SK-N-SH (cell line): Measurements from ENCODE around the gene DGKH. TPM values are rescaled to one million over a fixed set of nuclear protein-coding genes. Genes with fewer than 3 reads are reported as not detected.

Source experiments
- CTCF ChIA-PET: fragments of 300-600, 350-600 bp; formaldehyde crosslinking; extraction: SDS; loops from one replicate; lab custom pipeline; 2021; lab: Yijun Ruan, JAX
- POLR2A ChIA-PET: fragments of 350-600 bp; sonication (Branson Sonifier 250); formaldehyde crosslinking; extraction: SDS; loops from one replicate; lab custom pipeline; 2020; ENCODE audit warnings: antibody characterized with exemption, inconsistent platforms; lab: Yijun Ruan, JAX
- DNase-seq: peaks from one replicate; pipeline ENCODE4 v3.0.0; 2012
- H2AFZ ChIP-seq: fragments of 200-600 bp; sonication (generic); 2 replicates; pipeline ENCODE4 v1.8.1; 2016; ENCODE audit warnings: antibody characterized with exemption, mild to moderate bottlenecking, low read depth
- H3F3A ChIP-seq: fragments of 200-600 bp; sonication (generic); replicated peaks from 2 replicates; pipeline ENCODE3; 2016; ENCODE audit warnings: antibody characterized with exemption, mild to moderate bottlenecking; ENCODE audit not compliant: insufficient read depth
- H3K27ac ChIP-seq, 2 experiments: fragments of 200-500 bp in 1 of 2; fragments of 200-600 bp in 1 of 2; sonication (Bioruptor generic) in 1 of 2; sonication (generic), shearing (Covaris generic) in 1 of 2; 2 replicates each; pipeline versions ENCODE4 v1.5.1 to v1.6.1; 2014 to 2016; ENCODE audit warnings: low read depth in 2 of 2, inconsistent platforms in 1 of 2, low read length in 1 of 2, mild to moderate bottlenecking in 1 of 2, mixed read lengths in 1 of 2
- H3K27me3 ChIP-seq: fragments of 200-600 bp; sonication (generic), shearing (Covaris generic); 2 replicates; pipeline ENCODE4 v1.6.1; 2016; ENCODE audit warnings: mixed run types; ENCODE audit not compliant: insufficient read depth
- H3K36me3 ChIP-seq, 2 experiments: fragments of 200-500 bp in 1 of 2; fragments of 200-600 bp in 1 of 2; sonication (Bioruptor generic) in 1 of 2; sonication (generic) in 1 of 2; replicated peaks in 1 of 2; 2 replicates each; pipeline versions ENCODE3 to v1.5.1; 2014 to 2016; ENCODE audit warnings: low read length in 1 of 2, mild to moderate bottlenecking in 1 of 2; ENCODE audit not compliant: insufficient read depth in 2 of 2, control insufficient read depth in 1 of 2
- H3K4me1 ChIP-seq, 2 experiments: fragments of 200-500 bp in 1 of 2; fragments of 200-600 bp in 1 of 2; sonication (Bioruptor generic) in 1 of 2; sonication (generic), shearing (Covaris generic) in 1 of 2; 2 replicates each; pipeline versions ENCODE4 v1.5.1 to v1.6.1; 2014 to 2016; ENCODE audit warnings: low read depth in 1 of 2, low read length in 1 of 2, mixed run types in 1 of 2; ENCODE audit not compliant: insufficient read depth in 2 of 2, control insufficient read depth in 1 of 2
- H3K4me2 ChIP-seq: fragments of 200-600 bp; sonication (generic), shearing (Covaris generic); 2 replicates; pipeline ENCODE4 v1.6.1; 2017; ENCODE audit warnings: mixed run types
- H3K4me3 ChIP-seq, 2 experiments: fragments of 200-500 bp in 1 of 2; fragments of 200-600 bp in 1 of 2; sonication (Bioruptor generic) in 1 of 2; sonication (generic), shearing (Covaris generic) in 1 of 2; 2 replicates each; pipeline versions ENCODE4 v1.5.1 to v1.8.1; 2014 to 2016; ENCODE audit warnings: low read depth in 2 of 2, inconsistent platforms in 1 of 2, low read length in 1 of 2, mild to moderate bottlenecking in 1 of 2, mixed read lengths in 1 of 2, moderate library complexity in 1 of 2
- H3K79me2 ChIP-seq: fragments of 200-600 bp; sonication (generic); 2 replicates; pipeline ENCODE4 v1.8.1; 2017; ENCODE audit warnings: mild to moderate bottlenecking; ENCODE audit not compliant: insufficient read depth
- H3K9ac ChIP-seq: fragments of 200-600 bp; sonication (generic); 2 replicates; pipeline ENCODE4 v1.6.1; 2017; ENCODE audit warnings: mixed run types
- H3K9me2 ChIP-seq: fragments of 200-600 bp; sonication (generic); 2 replicates; pipeline ENCODE4 v1.6.1; 2017; ENCODE audit warnings: mixed run types
- H3K9me3 ChIP-seq: fragments of 200-600 bp; sonication (generic); 2 replicates; pipeline ENCODE4 v1.6.1; 2017; ENCODE audit warnings: mixed run types, mild to moderate bottlenecking, moderate library complexity
- H4K20me1 ChIP-seq: fragments of 200-600 bp; sonication (generic); 2 replicates; pipeline ENCODE4 v1.6.1; 2017; ENCODE audit warnings: mild to moderate bottlenecking, mixed run types; ENCODE audit not compliant: insufficient read depth
- CHD2 ChIP-seq: fragments of 150-350 bp; IDR thresholded peaks from 2 replicates; pipeline ENCODE4 v1.6.1; 2018; ENCODE audit warnings: low read length; ENCODE audit not compliant: partially characterized antibody
- CTCF ChIP-seq: fragments of 200-600 bp; sonication (generic); IDR thresholded peaks from 2 replicates; pipeline ENCODE4 v1.6.1; 2017; ENCODE audit warnings: antibody characterized with exemption, mild to moderate bottlenecking, moderate library complexity
- EZH2phosphoT487 ChIP-seq: fragments of 200-600 bp; sonication (generic); IDR thresholded peaks from 2 replicates; pipeline ENCODE4 v1.6.1; 2017; ENCODE audit warnings: low read depth, mixed run types, mild to moderate bottlenecking, antibody characterized with exemption, moderate library complexity, borderline replicate concordance
- FOSL2 ChIP-seq: IDR thresholded peaks from 2 replicates; pipeline ENCODE4 v1.4.0; 2012; ENCODE audit warnings: low read depth, mild to moderate bottlenecking, moderate library complexity, borderline replicate concordance
- GABPA ChIP-seq: IDR thresholded peaks from 2 replicates; pipeline ENCODE4 v1.4.0; 2012; ENCODE audit warnings: low read depth, mild to moderate bottlenecking
- GATA2 ChIP-seq: sonication (generic); formaldehyde crosslinking; IDR thresholded peaks from 2 replicates; pipeline ENCODE4 v1.5.0; 2020; ENCODE audit warnings: mild to moderate bottlenecking, missing genetic modification reagents
- MEF2A ChIP-seq: IDR thresholded peaks from 2 replicates; pipeline ENCODE4 v1.4.0; 2012; ENCODE audit warnings: low read depth, borderline replicate concordance
- MXI1 ChIP-seq: IDR thresholded peaks from 2 replicates; pipeline ENCODE4 v1.6.1; 2012; ENCODE audit warnings: mild to moderate bottlenecking, low read depth, low read length, improper control_type of control experiment
- PBX3 ChIP-seq: IDR thresholded peaks from 2 replicates; pipeline ENCODE4; 2012
- POLR2AphosphoS5 ChIP-seq: IDR thresholded peaks from 2 replicates; pipeline ENCODE4 v1.6.1; 2012; ENCODE audit warnings: low read depth, low read length
- RCOR1 ChIP-seq: fragments of 150-350 bp; IDR thresholded peaks from 2 replicates; pipeline ENCODE4 v1.6.1; 2017; ENCODE audit warnings: antibody characterized with exemption, low read length
- REST ChIP-seq: IDR thresholded peaks from 2 replicates; pipeline ENCODE4 v1.6.1; 2012; ENCODE audit warnings: mild to moderate bottlenecking, low read depth, low read length, moderate library complexity
- SMC3 ChIP-seq: IDR thresholded peaks from 2 replicates; pipeline ENCODE4 v1.6.1; 2012; ENCODE audit warnings: low read depth, low read length, improper control_type of control experiment
- TCF12 ChIP-seq: IDR thresholded peaks from 2 replicates; pipeline ENCODE4 v1.4.0; 2012
- USF2 ChIP-seq: fragments of 150-350 bp; IDR thresholded peaks from 2 replicates; pipeline ENCODE4 v1.6.1; 2017; ENCODE audit warnings: antibody characterized with exemption, low read length, low read depth, borderline replicate concordance
- WGBS: methylation state at CpG from one replicate; pipeline ENCODE4 v1.1.6; 2017; ENCODE audit warnings: low lambda C conversion rate; 5-methylcytosine and 5-hydroxymethylcytosine counted together
- polyA plus RNA-seq, 3 experiments: library from polyadenylated mRNA; depleted of rRNA; stranded (reverse); fragments of >200 nt; gene quantifications; 2 replicates each; pipeline ENCODE4 v1.2.3, GENCODE V29; 2012

Gene DGKH
- polyA plus RNA-seq, 1 of the 3 experiments (the other 2 are of a cell fraction) = 2.5 TPM

- no peaks in the 10 kb centered on the region; the same call in 1 of the 2 replicates for H3K9me3 ChIP-seq
- H4K20me1 ChIP-seq = no peaks in the 10 kb centered on the region
- no peak overlapping the region for H2AFZ ChIP-seq
- H3F3A ChIP-seq = peaks cover 27% of the 10 kb centered on the region
- ChIA-PET CTCF (no interaction called here), POLR2A (no interaction called here)
- H3K4me1 ChIP-seq = peaks cover 0 to 4% of the 10 kb centered on the region in 2 experiments; a peak in 1 of 4 replicates
- no peak for DNase-seq
- no peaks in the 10 kb centered on the region for H3K27me3 ChIP-seq
- no peak overlapping the region for H3K4me2 ChIP-seq
- TF ChIP-seq FOSL2 = no peak
- TF ChIP-seq SMC3 = no peak
- no peak for TF ChIP-seq CHD2
- TF ChIP-seq GABPA = no peak
- TF ChIP-seq EZH2phosphoT487 = no peak
- no peak for TF ChIP-seq USF2
- no peak for TF ChIP-seq GATA2 (CRISPR knock-in tag)
- no peak for TF ChIP-seq MXI1
- no peak for TF ChIP-seq MEF2A
- H3K9ac ChIP-seq = no peak overlapping the region
- 87% methylated on average over 3 of the region's 3 CpGs for WGBS
- no peak overlapping the region for H3K27ac ChIP-seq
- H3K9me2 ChIP-seq = no peaks in the 10 kb centered on the region
- H3K79me2 ChIP-seq = peaks cover 7% of the 10 kb centered on the region; the same call in 1 of the 2 replicates
- H3K4me3 ChIP-seq = no peak overlapping the region
- H3K36me3 ChIP-seq = no peaks in the 10 kb centered on the region
These were observed 11.7 kb upstream of the DGKH start for GRCh38 chr13:42036711-42037110.

GRCh38 chr13:42038661-42039456 lies 9.6 kb upstream of the DGKH start:
- peak overlapping the region; percentile 67; the same call in 1 of the 2 replicates for H3K4me2 ChIP-seq
- H3K4me1 ChIP-seq = peaks cover 4 to 11% of the 10 kb centered on the region in 2 experiments; a peak in 2 of 4 replicates
- no peak overlapping the region for H2AFZ ChIP-seq
- no peaks in the 10 kb centered on the region for H3K9me2 ChIP-seq
- H3K27me3 ChIP-seq = no peaks in the 10 kb centered on the region
- TF ChIP-seq GABPA = no peak
- TF ChIP-seq TCF12 = peak; percentile 60; the same call in 1 of the 2 replicates
- TF ChIP-seq PBX3 = peak; percentile 30; the same call in 1 of the 2 replicates
- no peak for TF ChIP-seq POLR2AphosphoS5
- no peak for TF ChIP-seq SMC3
- TF ChIP-seq CTCF = no peak
- TF ChIP-seq REST = no peak
- TF ChIP-seq RCOR1 = no peak
- H3K36me3 ChIP-seq = no peaks in the 10 kb centered on the region
- H3K79me2 ChIP-seq = peaks cover 29% of the 10 kb centered on the region
- POLR2A ChIA-PET = no interaction called here
- no peak for DNase-seq
- CTCF ChIA-PET = no interaction called here
- H3K4me3 ChIP-seq = peak overlapping the region; percentile 67 to 79; a peak in 2 of 4 replicates
- 90% methylated on average over 19 of the region's 19 CpGs for WGBS
- H4K20me1 ChIP-seq = no peaks in the 10 kb centered on the region; the same call in 1 of the 2 replicates
- H3K9me3 ChIP-seq = no peaks in the 10 kb centered on the region; the same call in 1 of the 2 replicates
- peaks cover 32% of the 10 kb centered on the region for H3F3A ChIP-seq
- H3K27ac ChIP-seq = no peak overlapping the region; a peak in 1 of 4 replicates
- H3K9ac ChIP-seq = no peak overlapping the region
